ENCODE results near the gene HOOK1.

DNA sequence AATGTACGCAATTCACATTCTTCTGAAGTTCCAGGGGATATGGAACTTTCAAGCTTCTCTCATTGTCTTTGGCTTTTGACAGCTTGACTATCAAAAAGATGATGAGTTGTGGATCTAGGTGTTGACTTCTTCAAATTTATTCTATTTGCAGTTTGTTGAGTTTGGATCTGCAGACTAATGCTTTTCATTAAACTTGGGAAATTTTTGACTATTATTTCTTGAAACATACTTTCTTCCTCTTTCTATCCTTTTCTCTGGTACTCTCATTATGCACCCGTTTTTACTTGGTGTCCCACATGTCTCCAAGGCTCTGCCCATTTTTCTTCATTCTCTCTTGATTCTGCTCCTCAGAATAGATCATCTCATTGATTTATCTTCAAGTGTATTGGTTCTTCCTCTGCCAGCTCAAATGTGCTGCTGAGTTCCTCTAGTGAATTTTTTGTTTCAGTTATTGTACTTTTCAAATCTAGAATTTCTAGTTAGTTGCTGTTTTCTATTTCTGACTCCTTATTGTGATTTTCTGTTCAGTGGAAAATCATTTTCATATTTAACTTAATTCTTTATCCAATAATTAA, 62.4 kb downstream of the HOOK1 start:
- TF ChIP-seq, protein P1, sequence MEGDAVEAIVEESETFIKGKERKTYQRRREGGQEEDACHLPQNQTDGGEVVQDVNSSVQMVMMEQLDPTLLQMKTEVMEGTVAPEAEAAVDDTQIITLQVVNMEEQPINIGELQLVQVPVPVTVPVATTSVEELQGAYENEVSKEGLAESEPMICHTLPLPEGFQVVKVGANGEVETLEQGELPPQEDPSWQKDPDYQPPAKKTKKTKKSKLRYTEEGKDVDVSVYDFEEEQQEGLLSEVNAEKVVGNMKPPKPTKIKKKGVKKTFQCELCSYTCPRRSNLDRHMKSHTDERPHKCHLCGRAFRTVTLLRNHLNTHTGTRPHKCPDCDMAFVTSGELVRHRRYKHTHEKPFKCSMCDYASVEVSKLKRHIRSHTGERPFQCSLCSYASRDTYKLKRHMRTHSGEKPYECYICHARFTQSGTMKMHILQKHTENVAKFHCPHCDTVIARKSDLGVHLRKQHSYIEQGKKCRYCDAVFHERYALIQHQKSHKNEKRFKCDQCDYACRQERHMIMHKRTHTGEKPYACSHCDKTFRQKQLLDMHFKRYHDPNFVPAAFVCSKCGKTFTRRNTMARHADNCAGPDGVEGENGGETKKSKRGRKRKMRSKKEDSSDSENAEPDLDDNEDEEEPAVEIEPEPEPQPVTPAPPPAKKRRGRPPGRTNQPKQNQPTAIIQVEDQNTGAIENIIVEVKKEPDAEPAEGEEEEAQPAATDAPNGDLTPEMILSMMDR (optimal IDR thresholded peaks at IDR 0.05 in 1 of 3, IDR thresholded peaks at IDR 0.05 in 1 of 3, conservative IDR thresholded peaks at IDR 0.05 in 1 of 3; ENCODE audit: extremely low read depth in 1 of 3, insufficient read depth in 2 of 3, low read length in 3 of 3) = no peak
- TF ChIP-seq EZH2 (IDR thresholded peaks at IDR 0.05; ENCODE audit: low read length) = no peak

Measured in keratinocyte (primary cell).